ENCODE measurements around the gene CENPE. TPM values are rescaled to one million over a fixed set of nuclear protein-coding genes. Genes with fewer than 3 reads are reported as not detected.
"Not testable (repeated sequence)": the region's sequence is repeated elsewhere in the genome, so short reads cannot be mapped to it uniquely, and the experiment has no call there.

CENPE gene
- total and polyA plus RNA-seq, 4 donors: 0.25 to 20.9 (median 0.72) TPM

- peaks cover 0 to 8% (median 5%) of the 10 kb centered on the region in 4 donors for H3K4me1 ChIP-seq (ENCODE audit: control insufficient read depth in 4 of 4, insufficient read depth in 4 of 4, low read length in 3 of 4)
- no peak for TF ChIP-seq FOXA1 (IDR thresholded peaks at IDR 0.05)
- H3K27ac ChIP-seq (ENCODE audit: low read depth in 1 of 2, low read length in 2 of 2): no peak overlapping the region
- 95% methylated on average over 2 of the region's 2 CpGs for WGBS
- no peak overlapping the region for H3K4me3 ChIP-seq (ENCODE audit: low read depth in 1 of 3, low read length in 3 of 3)
- no peaks in the 10 kb centered on the region for H3K27me3 ChIP-seq (ENCODE audit: control insufficient read depth in 4 of 4, insufficient read depth in 4 of 4, low read length in 3 of 4)
- H3K36me3 ChIP-seq (ENCODE audit: control insufficient read depth in 4 of 4, insufficient read depth in 3 of 4, low read depth in 1 of 4, low read length in 3 of 4): no peaks in the 10 kb centered on the region
- no peak for DNase-seq (ENCODE audit: low spot score)
- H3K9ac ChIP-seq (ENCODE audit: low read depth in 1 of 2, low read length in 2 of 2): no peak overlapping the region
- no peaks in the 10 kb centered on the region for H3K9me3 ChIP-seq (ENCODE audit: control insufficient read depth in 4 of 4, low read length in 3 of 4)
Measured at GRCh38 chr4:103193457-103193856, 4.7 kb downstream of the CENPE start.

DNA sequence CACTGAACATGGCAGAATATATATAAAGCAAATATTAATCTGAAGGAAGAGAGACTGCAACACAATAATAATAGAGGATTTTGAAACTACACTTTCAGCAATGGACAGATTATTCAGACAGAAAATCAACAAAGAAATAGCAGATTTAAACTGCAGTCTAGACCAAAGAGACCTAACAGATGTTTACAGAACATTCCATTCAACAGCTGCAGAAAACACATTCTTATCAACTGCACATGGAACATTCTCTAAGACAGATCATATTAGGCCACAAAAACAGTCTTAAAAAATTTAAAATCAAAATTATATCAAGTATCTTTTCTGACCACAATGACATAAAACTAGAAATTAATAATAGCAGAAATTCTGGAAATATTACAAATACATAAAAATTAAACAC lies 27.1 kb downstream of the CENPE start:
- Histone ChIP-seq H3K4me1 (ENCODE audit: control insufficient read depth in 4 of 4, insufficient read depth in 4 of 4, low read length in 3 of 4) (no peaks in the 10 kb centered on the region), H3K27me3 (ENCODE audit: control insufficient read depth in 4 of 4, insufficient read depth in 4 of 4, low read length in 3 of 4) (no peaks in the 10 kb centered on the region), H3K36me3 (ENCODE audit: control insufficient read depth in 4 of 4, insufficient read depth in 3 of 4, low read depth in 1 of 4, low read length in 3 of 4) (no peaks in the 10 kb centered on the region), H3K27ac (ENCODE audit: low read depth in 1 of 2, low read length in 2 of 2) (no peak overlapping the region), H3K9me3 (ENCODE audit: control insufficient read depth in 4 of 4, low read length in 3 of 4) (no peaks in the 10 kb centered on the region), H3K4me3 (ENCODE audit: low read depth in 1 of 3, low read length in 3 of 3) (no peak overlapping the region), H3K9ac (ENCODE audit: low read depth in 1 of 2, low read length in 2 of 2) (no peak overlapping the region)
- no peak for DNase-seq (ENCODE audit: low spot score)
- TF ChIP-seq RXRA (IDR thresholded peaks at IDR 0.05) (no peak), HNF4A (conservative IDR thresholded peaks at IDR 0.05) (no peak), TAF1 (conservative IDR thresholded peaks at IDR 0.05) (no peak), CTCF (IDR thresholded peaks at IDR 0.05; ENCODE audit: low read depth, low read length, missing input control) (no peak), FOXA1 (IDR thresholded peaks at IDR 0.05) (no peak), REST (IDR thresholded peaks at IDR 0.05) (no peak), SP1 (IDR thresholded peaks at IDR 0.05) (no peak), EGR1 (IDR thresholded peaks at IDR 0.05; ENCODE audit: low read depth in 2 of 2) (no peak), ATF3 (IDR thresholded peaks at IDR 0.05) (no peak), YY1 (IDR thresholded peaks at IDR 0.05) (no peak), NR2F2 (IDR thresholded peaks at IDR 0.05) (no peak)
- TF ChIP-seq, protein P1, sequence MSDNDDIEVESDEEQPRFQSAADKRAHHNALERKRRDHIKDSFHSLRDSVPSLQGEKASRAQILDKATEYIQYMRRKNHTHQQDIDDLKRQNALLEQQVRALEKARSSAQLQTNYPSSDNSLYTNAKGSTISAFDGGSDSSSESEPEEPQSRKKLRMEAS (IDR thresholded peaks at IDR 0.05): no peak
- TF ChIP-seq, protein P2, sequence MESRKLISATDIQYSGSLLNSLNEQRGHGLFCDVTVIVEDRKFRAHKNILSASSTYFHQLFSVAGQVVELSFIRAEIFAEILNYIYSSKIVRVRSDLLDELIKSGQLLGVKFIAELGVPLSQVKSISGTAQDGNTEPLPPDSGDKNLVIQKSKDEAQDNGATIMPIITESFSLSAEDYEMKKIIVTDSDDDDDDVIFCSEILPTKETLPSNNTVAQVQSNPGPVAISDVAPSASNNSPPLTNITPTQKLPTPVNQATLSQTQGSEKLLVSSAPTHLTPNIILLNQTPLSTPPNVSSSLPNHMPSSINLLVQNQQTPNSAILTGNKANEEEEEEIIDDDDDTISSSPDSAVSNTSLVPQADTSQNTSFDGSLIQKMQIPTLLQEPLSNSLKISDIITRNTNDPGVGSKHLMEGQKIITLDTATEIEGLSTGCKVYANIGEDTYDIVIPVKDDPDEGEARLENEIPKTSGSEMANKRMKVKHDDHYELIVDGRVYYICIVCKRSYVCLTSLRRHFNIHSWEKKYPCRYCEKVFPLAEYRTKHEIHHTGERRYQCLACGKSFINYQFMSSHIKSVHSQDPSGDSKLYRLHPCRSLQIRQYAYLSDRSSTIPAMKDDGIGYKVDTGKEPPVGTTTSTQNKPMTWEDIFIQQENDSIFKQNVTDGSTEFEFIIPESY (IDR thresholded peaks at IDR 0.05): no peak

GRCh38 chr4:103169750-103170149 lies 28.4 kb downstream of the CENPE start:
- H3K4me3 ChIP-seq (ENCODE audit: low read depth in 1 of 3, low read length in 3 of 3); H3K4me1 ChIP-seq (ENCODE audit: control insufficient read depth in 4 of 4, insufficient read depth in 4 of 4, low read length in 3 of 4); DNase-seq (ENCODE audit: low spot score); H3K9me3 ChIP-seq (ENCODE audit: control insufficient read depth in 4 of 4, low read length in 3 of 4); H3K36me3 ChIP-seq (ENCODE audit: control insufficient read depth in 4 of 4, insufficient read depth in 3 of 4, low read depth in 1 of 4, low read length in 3 of 4); H3K27me3 ChIP-seq (ENCODE audit: control insufficient read depth in 4 of 4, insufficient read depth in 4 of 4, low read length in 3 of 4); H3K9ac ChIP-seq (ENCODE audit: low read depth in 1 of 2, low read length in 2 of 2); H3K27ac ChIP-seq (ENCODE audit: low read depth in 1 of 2, low read length in 2 of 2): not testable (repeated sequence)
- WGBS: over 99% methylated on average over 2 of the region's 2 CpGs

All from liver (tissue), 9 donors.